ENCODE measurements around the gene EIF3CL. TPM values are rescaled to one million over a fixed set of nuclear protein-coding genes. Genes with fewer than 3 reads are reported as not detected.
"Not testable (repeated sequence)": the region's sequence is repeated elsewhere in the genome, so short reads cannot be mapped to it uniquely, and the experiment has no call there.

The EIF3CL gene, protein sequence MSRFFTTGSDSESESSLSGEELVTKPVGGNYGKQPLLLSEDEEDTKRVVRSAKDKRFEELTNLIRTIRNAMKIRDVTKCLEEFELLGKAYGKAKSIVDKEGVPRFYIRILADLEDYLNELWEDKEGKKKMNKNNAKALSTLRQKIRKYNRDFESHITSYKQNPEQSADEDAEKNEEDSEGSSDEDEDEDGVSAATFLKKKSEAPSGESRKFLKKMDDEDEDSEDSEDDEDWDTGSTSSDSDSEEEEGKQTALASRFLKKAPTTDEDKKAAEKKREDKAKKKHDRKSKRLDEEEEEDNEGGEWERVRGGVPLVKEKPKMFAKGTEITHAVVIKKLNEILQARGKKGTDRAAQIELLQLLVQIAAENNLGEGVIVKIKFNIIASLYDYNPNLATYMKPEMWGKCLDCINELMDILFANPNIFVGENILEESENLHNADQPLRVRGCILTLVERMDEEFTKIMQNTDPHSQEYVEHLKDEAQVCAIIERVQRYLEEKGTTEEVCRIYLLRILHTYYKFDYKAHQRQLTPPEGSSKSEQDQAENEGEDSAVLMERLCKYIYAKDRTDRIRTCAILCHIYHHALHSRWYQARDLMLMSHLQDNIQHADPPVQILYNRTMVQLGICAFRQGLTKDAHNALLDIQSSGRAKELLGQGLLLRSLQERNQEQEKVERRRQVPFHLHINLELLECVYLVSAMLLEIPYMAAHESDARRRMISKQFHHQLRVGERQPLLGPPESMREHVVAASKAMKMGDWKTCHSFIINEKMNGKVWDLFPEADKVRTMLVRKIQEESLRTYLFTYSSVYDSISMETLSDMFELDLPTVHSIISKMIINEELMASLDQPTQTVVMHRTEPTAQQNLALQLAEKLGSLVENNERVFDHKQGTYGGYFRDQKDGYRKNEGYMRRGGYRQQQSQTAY
- 50.5 and 75.7 TPM in 2 replicates for total RNA-seq

GRCh38 chr16:28403220-28404072 is at the start of gene EIF3CL:
EIF3CL (minus strand) TSS chr16:28403841; CDS start chr16:28403618, 223 bp downstream.
- DNase-seq (ENCODE audit: low read depth), result not testable (repeated sequence)
- peak within 1 kb of the TSS; percentile 48 for H3K4me3 ChIP-seq (ENCODE audit: low read depth, low read length)

DNA sequence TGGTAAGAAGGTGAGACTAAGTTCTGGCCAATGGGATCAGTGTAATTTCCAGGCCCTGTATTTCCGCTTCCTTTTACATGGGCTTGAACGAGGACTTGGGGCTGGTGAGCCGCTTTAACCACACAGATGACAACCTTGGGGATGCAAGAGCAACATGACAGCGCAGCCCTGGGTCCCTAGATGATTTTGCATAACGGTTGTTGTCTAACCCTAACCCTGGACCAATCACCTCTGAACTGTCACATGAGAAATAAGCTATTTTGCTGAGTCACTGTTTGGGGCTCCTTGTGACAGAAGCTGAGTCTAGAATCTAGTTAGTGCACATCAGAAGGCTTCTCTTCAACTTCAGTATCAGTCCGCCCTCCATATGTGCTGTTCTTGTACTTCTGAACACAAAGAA is 43.4 kb upstream of the EIF3CL start:
- not testable (repeated sequence) for DNase-seq (ENCODE audit: low read depth); H3K4me3 ChIP-seq (ENCODE audit: low read depth, low read length)

DNA sequence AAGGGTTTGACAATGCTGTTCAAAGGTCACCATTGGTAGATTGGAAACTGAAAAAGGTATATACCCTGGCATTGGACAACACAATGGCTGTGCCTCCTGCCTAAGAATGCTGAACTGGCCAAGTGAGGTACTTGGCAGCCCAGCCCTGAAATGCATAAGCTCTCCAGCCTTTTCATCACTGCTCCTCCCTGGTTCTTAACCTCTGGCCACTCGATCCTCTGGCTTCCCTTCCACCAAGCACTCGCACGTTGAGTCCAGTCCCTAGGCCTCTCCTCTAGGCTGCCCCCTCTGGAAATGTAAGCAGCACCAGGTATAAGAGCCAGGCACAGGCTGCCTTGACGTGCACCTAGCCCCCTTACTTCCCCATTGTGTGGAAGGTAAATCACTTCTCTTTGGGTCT is 42.7 kb upstream of the EIF3CL start:
- not testable (repeated sequence) for H3K4me3 ChIP-seq (ENCODE audit: low read depth, low read length); DNase-seq (ENCODE audit: low read depth)

- not testable (repeated sequence) for H3K4me3 ChIP-seq (ENCODE audit: low read depth, low read length); DNase-seq (ENCODE audit: low read depth)
These were observed 40.3 kb upstream of the EIF3CL start for GRCh38 chr16:28443943-28444342.

GRCh38 chr16:28438899-28439298 is 35.3 kb upstream of the EIF3CL start:
- H3K4me3 ChIP-seq (ENCODE audit: low read depth, low read length); DNase-seq (ENCODE audit: low read depth): not testable (repeated sequence)

DNA sequence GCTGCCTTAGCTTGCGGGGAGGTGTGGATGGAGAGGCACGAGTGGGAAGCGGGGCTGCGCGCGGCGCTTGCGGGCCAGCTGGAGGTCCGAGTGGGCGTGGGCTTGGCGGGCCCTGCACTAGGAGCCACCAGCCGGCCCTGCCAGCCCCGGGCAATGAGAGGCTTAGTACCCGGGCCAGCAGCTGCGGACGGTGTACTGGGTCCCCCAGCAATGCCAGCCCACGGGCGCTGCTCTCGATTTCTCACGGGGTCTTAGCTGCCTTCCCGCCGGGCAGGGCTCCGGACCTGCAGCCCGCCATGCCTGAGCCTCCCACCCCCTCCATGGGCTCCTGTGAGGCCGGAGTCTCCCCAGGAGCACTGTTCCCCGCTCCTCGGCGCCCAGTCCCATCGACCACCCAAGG is 31.7 kb upstream of the EIF3CL start:
- not testable (repeated sequence) for DNase-seq (ENCODE audit: low read depth); H3K4me3 ChIP-seq (ENCODE audit: low read depth, low read length)

GRCh38 chr16:28426060-28426680 is 22.5 kb upstream of the EIF3CL start:
- DNase-seq (ENCODE audit: low read depth); H3K4me3 ChIP-seq (ENCODE audit: low read depth, low read length): not testable (repeated sequence)

DNA sequence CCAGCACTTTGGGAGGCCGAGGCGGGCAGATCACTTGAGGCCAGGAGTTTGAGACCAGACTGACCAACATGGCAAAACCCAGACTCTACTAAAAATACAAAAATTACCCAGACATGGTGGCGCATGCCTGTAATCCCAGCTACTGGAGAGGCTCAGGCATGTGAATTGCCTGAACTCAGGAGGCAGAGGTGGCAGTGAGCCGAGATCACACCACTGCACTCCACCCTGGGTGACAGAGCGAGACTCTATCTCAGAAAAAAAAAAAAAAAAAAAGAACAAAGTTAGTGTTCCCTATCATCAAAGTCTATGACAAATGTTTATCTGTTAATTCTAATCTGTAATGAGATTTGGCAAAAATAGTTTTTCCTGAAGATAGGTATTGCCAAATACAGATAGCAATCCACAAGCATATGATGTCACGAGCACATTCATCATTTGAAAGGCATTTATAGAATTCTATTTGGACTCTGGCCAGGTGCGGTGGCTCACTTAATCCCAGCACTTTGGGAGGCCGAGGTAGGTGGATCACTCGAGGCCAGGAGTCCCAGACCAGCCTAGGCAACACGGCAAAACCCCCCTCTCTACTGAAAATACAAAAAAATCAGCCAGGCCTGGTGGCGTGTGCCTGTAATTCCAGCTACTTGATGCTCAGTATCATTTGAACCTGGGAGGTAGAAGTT is 17.6 kb upstream of the EIF3CL start:
- not testable (repeated sequence) for H3K4me3 ChIP-seq (ENCODE audit: low read depth, low read length); DNase-seq (ENCODE audit: low read depth)

- DNase-seq (ENCODE audit: low read depth); H3K4me3 ChIP-seq (ENCODE audit: low read depth, low read length): not testable (repeated sequence)
These were observed 13.4 kb upstream of the EIF3CL start for GRCh38 chr16:28417033-28417432.

DNA sequence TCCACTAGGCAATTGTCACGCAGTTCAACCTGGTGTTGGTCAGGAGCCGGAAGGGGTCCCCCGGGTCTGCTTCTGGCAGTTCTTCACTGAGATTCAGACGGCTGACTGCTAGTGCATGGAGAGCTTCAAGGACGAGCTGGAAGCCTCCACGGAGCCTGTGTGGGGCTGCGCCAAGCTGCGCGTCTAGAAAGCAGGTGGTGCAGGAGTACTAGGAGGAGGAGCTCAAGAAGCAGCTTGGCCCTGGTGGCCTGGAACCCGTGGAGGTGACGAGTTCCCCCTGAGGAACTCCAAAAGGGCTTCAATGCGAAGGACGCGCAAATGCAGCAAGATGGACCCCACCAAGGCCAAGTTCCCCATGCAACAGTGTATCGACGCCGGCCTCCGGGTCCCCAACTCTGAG is 10.9 kb upstream of the EIF3CL start:
- DNase-seq (ENCODE audit: low read depth); H3K4me3 ChIP-seq (ENCODE audit: low read depth, low read length): not testable (repeated sequence)

GRCh38 chr16:28413585-28413984 is 9.9 kb upstream of the EIF3CL start:
- not testable (repeated sequence) for H3K4me3 ChIP-seq (ENCODE audit: low read depth, low read length); DNase-seq (ENCODE audit: low read depth)

GRCh38 chr16:28392054-28392453 is 11.6 kb downstream of the EIF3CL start:
- DNase-seq (ENCODE audit: low read depth); H3K4me3 ChIP-seq (ENCODE audit: low read depth, low read length): not testable (repeated sequence)

DNA sequence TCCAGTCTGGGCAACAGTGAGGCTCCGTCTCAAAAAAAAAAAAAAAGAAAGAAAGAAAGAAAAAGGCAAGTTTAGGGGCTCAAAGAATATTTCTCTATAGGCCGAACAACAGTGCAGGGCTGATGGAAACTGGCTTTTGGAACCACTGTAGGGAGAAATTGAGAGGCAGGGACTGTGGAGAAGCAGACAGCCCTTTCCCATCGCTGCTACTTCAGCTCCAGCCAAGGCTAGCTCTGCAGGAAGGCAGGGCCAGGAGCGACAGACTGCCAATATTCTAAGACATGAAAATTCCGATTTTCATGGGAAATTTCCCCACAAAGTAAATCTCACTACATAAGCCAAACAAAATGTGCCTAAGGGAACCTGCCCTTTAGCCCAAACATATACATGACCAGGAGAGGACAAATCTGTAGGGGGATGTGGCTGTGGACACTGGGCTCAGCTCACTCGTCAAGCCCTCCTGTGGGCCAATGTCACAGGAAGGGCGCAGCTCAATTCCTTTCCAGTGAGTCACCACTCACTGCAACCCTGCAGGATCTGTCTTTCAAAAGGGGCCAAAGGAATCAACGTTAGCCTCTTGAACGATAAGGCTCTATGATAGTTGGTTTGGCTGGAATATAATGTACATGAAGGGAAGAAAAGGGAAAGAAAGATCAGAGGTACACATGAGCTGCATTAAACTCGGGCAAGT is 21.3 kb downstream of the EIF3CL start:
- H3K4me3 ChIP-seq (ENCODE audit: low read depth, low read length); DNase-seq (ENCODE audit: low read depth): not testable (repeated sequence)

GRCh38 chr16:28377822-28378221 is 25.8 kb downstream of the EIF3CL start:
- not testable (repeated sequence) for H3K4me3 ChIP-seq (ENCODE audit: low read depth, low read length); DNase-seq (ENCODE audit: low read depth)

GRCh38 chr16:28377108-28377625 is 26.5 kb downstream of the EIF3CL start:
- H3K4me3 ChIP-seq (ENCODE audit: low read depth, low read length); DNase-seq (ENCODE audit: low read depth): not testable (repeated sequence)

DNA sequence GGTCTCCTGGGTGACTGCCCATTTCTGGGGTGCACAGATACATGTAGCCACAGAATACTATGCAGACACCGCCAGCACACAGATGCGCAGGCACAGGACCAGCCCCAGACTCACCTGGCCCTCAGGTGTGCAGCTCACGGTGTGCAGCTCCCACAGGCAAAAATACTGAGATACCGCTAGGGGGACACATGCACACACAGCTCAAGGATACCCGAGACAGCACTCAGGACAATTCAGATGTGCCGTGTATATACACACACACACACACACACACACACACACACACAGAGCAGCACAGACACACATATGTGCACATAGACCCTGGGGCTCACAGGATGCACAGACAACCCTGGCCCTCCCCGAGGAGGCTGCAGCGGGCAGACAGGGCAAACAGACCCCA is 28.5 kb downstream of the EIF3CL start:
- not testable (repeated sequence) for H3K4me3 ChIP-seq (ENCODE audit: low read depth, low read length); DNase-seq (ENCODE audit: low read depth)

DNA sequence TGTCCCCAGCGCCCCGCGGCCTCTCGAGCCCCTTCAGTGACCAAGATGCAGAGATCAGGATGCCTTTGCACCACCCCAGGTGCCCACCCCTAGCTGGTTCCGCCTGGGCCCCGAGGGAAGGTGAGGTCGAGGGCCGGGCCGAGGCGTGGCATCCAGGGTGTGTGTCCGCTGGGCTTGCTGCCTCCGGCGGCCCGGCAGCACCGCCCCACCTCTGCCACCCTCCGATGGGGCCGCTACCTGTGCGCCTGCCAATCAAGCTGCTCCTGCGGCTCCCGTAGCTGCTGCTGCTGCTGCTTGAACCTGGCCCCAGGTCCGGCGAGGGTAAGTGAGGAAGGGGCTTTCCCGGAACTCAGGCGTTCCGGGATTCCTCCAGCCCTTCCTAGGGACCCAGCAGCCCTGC is 29.4 kb downstream of the EIF3CL start:
- DNase-seq (ENCODE audit: low read depth); H3K4me3 ChIP-seq (ENCODE audit: low read depth, low read length): not testable (repeated sequence)

All from fibroblast of villous mesenchyme (primary cell).